Choroid plexus epithelial cell (primary cell): Measurements from ENCODE around the gene BARHL2.

Source experiments
- DNase-seq: peaks from one replicate; pipeline ENCODE4 v3.0.0-alpha.2; 2010; ENCODE audit warnings: low read depth
- H3K4me3 ChIP-seq: 2 replicates; pipeline ENCODE4 v1.5.1; 2011; ENCODE audit warnings: low read depth, mild to moderate bottlenecking, control low read depth, low read length, moderate library complexity
- CTCF ChIP-seq: conservative IDR thresholded peaks from 2 replicates; pipeline ENCODE4 v1.5.1; 2011; ENCODE audit warnings: low read depth, mild to moderate bottlenecking, control low read depth, inconsistent platforms, low read length, moderate library complexity

BARHL2 gene

GRCh38 chr1:90709535-90709934, 7.6 kb downstream of the BARHL2 start:
- H3K4me3 ChIP-seq = no peak overlapping the region
- no peak for TF ChIP-seq CTCF
- no peak for DNase-seq

GRCh38 chr1:90708826-90709225, 8.3 kb downstream of the BARHL2 start:
- H3K4me3 ChIP-seq = no peak overlapping the region
- no peak for DNase-seq
- no peak for TF ChIP-seq CTCF

- TF ChIP-seq CTCF = no peak
- H3K4me3 ChIP-seq = no peak overlapping the region
Observed at GRCh38 chr1:90708236-90708786, 8.8 kb downstream of the BARHL2 start.

GRCh38 chr1:90707363-90707710, 9.8 kb downstream of the BARHL2 start:
- peak; percentile 36 for DNase-seq
- no peak overlapping the region for H3K4me3 ChIP-seq
- no peak for TF ChIP-seq CTCF

More at GRCh38 chr1:90708236-90708786, 8.8 kb downstream of the BARHL2 start:
- no peak for DNase-seq

GRCh38 chr1:90706437-90707362, 10.4 kb downstream of the BARHL2 start:
- TF ChIP-seq CTCF = no peak
- no peak overlapping the region for H3K4me3 ChIP-seq
- no peak for DNase-seq

GRCh38 chr1:90705956-90706355, 11.1 kb downstream of the BARHL2 start:
- no peak for TF ChIP-seq CTCF
- no peak overlapping the region for H3K4me3 ChIP-seq
- DNase-seq = no peak
